Gastroesophageal sphincter (tissue), 3 donors: Measurements from ENCODE around the gene VSTM2B.

Experiments
- EP300 ChIP-seq: sonication (generic); formaldehyde crosslinking; IDR thresholded peaks from one replicate; pipeline ENCODE4 v1.6.1; 2017; ENCODE audit warnings: antibody characterized with exemption, mild to moderate bottlenecking
- POLR2A ChIP-seq, 2 donors: fragments of 450-650 bp; IDR thresholded peaks; one replicate each; pipeline ENCODE4 v1.6.1; 2017; ENCODE audit warnings: antibody characterized with exemption in 2 of 2, mild to moderate bottlenecking in 2 of 2, moderate library complexity in 1 of 2
- TF ChIP-seq, protein P1 (sequence below), 4 experiments: fragments of 200-600 bp in 2 of 4; fragments of 450-650 bp in 2 of 4; sonication (generic) in 1 of 4; IDR thresholded peaks; one replicate each; pipeline ENCODE4 v1.5.1; 2017 to 2019; ENCODE audit warnings: antibody characterized with exemption in 4 of 4, mild to moderate bottlenecking in 2 of 4, moderate library complexity in 2 of 4

DNA sequence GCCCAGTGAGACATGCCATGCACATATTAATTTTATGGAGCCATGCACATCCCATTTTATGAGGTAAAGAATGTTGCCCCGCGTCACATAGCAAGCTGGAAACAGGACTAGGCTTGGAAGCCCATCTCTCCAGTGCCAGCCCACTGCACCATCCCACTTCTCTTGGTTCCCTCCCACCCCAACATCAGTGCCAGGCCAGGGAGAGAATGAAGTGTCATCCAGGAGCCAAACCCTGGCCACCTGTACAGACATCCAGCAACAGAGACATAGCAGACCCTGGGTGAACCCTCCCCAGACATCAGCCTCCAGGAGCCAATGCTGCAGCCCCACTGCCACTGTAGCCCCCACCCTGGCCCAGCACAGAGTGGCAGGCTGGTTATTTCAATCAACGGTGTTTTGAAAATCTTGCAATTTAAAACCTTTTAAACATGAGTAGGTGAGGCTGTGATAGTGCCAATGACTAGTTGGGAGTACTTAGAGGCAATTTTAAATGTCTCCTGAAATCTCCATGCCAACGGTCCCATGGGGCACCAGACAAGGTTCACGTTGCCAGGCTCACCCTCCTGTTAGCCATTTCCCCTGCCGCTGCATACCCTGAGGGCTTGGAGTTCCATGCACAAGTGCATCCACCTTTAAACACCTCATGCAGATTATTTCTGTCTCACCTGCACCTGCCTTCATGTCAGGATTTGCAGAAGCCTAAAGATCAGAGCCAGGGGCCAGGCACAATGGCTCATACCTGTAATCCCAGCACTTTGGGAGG lies 34.7 kb downstream of the VSTM2B start:
- TF ChIP-seq, protein P1, sequence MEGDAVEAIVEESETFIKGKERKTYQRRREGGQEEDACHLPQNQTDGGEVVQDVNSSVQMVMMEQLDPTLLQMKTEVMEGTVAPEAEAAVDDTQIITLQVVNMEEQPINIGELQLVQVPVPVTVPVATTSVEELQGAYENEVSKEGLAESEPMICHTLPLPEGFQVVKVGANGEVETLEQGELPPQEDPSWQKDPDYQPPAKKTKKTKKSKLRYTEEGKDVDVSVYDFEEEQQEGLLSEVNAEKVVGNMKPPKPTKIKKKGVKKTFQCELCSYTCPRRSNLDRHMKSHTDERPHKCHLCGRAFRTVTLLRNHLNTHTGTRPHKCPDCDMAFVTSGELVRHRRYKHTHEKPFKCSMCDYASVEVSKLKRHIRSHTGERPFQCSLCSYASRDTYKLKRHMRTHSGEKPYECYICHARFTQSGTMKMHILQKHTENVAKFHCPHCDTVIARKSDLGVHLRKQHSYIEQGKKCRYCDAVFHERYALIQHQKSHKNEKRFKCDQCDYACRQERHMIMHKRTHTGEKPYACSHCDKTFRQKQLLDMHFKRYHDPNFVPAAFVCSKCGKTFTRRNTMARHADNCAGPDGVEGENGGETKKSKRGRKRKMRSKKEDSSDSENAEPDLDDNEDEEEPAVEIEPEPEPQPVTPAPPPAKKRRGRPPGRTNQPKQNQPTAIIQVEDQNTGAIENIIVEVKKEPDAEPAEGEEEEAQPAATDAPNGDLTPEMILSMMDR (IDR thresholded peaks at IDR 0.05), result no peak
- TF ChIP-seq POLR2A (IDR thresholded peaks at IDR 0.05), result no peak
- no peak for TF ChIP-seq EP300
